GM18951 (cell line): ENCODE results near the gene MYO16.

Experiments used
- POLR2A ChIP-seq: IDR thresholded peaks from 4 replicates; pipeline ENCODE4 v1.6.1; 2011; ENCODE audit warnings: mild to moderate bottlenecking; ENCODE audit not compliant: insufficient read length, insufficient read depth; ENCODE audit errors: extremely low read depth
- in situ Hi-C: fragments of 300-500 bp; cut with MboI; formaldehyde crosslinking; loops from one replicate; pipeline ENCODE4 v1.12.0; 2022; ENCODE audit warnings: low sequenced_read_pairs, mixed read lengths, inconsistent platforms; ENCODE audit not compliant: unreplicated experiment

Gene MYO16

GRCh38 chr13:109159650-109160309, 530.4 kb downstream of the MYO16 start:
- in situ Hi-C loops, result no loop called here
- TF ChIP-seq POLR2A, result no peak

- in situ Hi-C loops, result no loop called here
- TF ChIP-seq POLR2A, result no peak
Observed at GRCh38 chr13:109160357-109160756, 530.9 kb downstream of the MYO16 start.

- in situ Hi-C loops, result no loop called here
Observed at GRCh38 chr13:109160887-109161669, 531.7 kb downstream of the MYO16 start.

GRCh38 chr13:109162248-109163036, 533.0 kb downstream of the MYO16 start:
- in situ Hi-C loops, result no loop called here
- no peak for TF ChIP-seq POLR2A

More at GRCh38 chr13:109160887-109161669, 531.7 kb downstream of the MYO16 start:
- TF ChIP-seq POLR2A, result no peak

- in situ Hi-C loops, result no loop called here
- no peak for TF ChIP-seq POLR2A
Observed at GRCh38 chr13:109163037-109163379, 533.6 kb downstream of the MYO16 start.

- no peak for TF ChIP-seq POLR2A
- in situ Hi-C loops, result no loop called here
Observed at GRCh38 chr13:109165417-109165904, 536.0 kb downstream of the MYO16 start.

GRCh38 chr13:109166804-109167203, 537.4 kb downstream of the MYO16 start:
- TF ChIP-seq POLR2A, result no peak
- in situ Hi-C loops, result no loop called here

GRCh38 chr13:109172136-109172535, 542.7 kb downstream of the MYO16 start:
- in situ Hi-C loops, result no loop called here
- TF ChIP-seq POLR2A, result no peak

GRCh38 chr13:109175666-109176065, 546.3 kb downstream of the MYO16 start:
- no peak for TF ChIP-seq POLR2A
- in situ Hi-C loops, result no loop called here

- TF ChIP-seq POLR2A, result no peak
- in situ Hi-C loops, result loop anchor here (10.0 kb wide), 1 partner anchor 74 kb away; no protein-coding TSS in a partner anchor
Observed at GRCh38 chr13:109180905-109181425, 551.6 kb downstream of the MYO16 start.

- TF ChIP-seq POLR2A, result no peak
- in situ Hi-C loops, result loop anchor here (10.0 kb wide), 1 partner anchor 72 kb away; no protein-coding TSS in a partner anchor
Observed at GRCh38 chr13:109182777-109183465, 553.5 kb downstream of the MYO16 start.

GRCh38 chr13:109191413-109191812, 562.0 kb downstream of the MYO16 start:
- in situ Hi-C loops, result no loop called here
- no peak for TF ChIP-seq POLR2A

GRCh38 chr13:109192306-109192705, 562.9 kb downstream of the MYO16 start:
- in situ Hi-C loops, result no loop called here
- no peak for TF ChIP-seq POLR2A

GRCh38 chr13:109196948-109197347, 567.5 kb downstream of the MYO16 start:
- no peak for TF ChIP-seq POLR2A
- in situ Hi-C loops, result no loop called here
